GM19455 (cell line): ENCODE data around the gene NEDD4L.
"Not testable (repeated sequence)": the region's sequence is repeated elsewhere in the genome, so short reads cannot be mapped to it uniquely, and the experiment has no call there.

ENCODE experiments used
- ATAC-seq: cut with Tn5 transposase; IDR thresholded peaks from one replicate; pipeline ENCODE4 v1.9.1; 2021; ENCODE audit not compliant: unreplicated experiment

Gene NEDD4L

GRCh38 chr18:58043491-58044369, at the start of gene NEDD4L:
Gene NEDD4L (plus strand): TSS chr18:58044226. CDS start chr18:58044661, 435 bp downstream.
- ATAC-seq = peak; percentile 81

GRCh38 chr18:57995331-57995730, 48.7 kb upstream of the NEDD4L start:
- ATAC-seq = no peak

GRCh38 chr18:57996894-57997293, 47.1 kb upstream of the NEDD4L start:
- not testable (repeated sequence) for ATAC-seq

- no peak for ATAC-seq
Measured at GRCh38 chr18:57997820-57998219, 46.2 kb upstream of the NEDD4L start.

GRCh38 chr18:57998461-57998860, 45.6 kb upstream of the NEDD4L start:
- no peak for ATAC-seq

- no peak for ATAC-seq
Measured at GRCh38 chr18:58004317-58004716, 39.7 kb upstream of the NEDD4L start.

GRCh38 chr18:58005011-58005410, 39.0 kb upstream of the NEDD4L start:
- ATAC-seq = no peak

- no peak for ATAC-seq
Measured at GRCh38 chr18:58005885-58006523, 38.0 kb upstream of the NEDD4L start.

GRCh38 chr18:58009166-58009565, 34.9 kb upstream of the NEDD4L start:
- ATAC-seq = no peak

- no peak for ATAC-seq
Measured at GRCh38 chr18:58010265-58010664, 33.8 kb upstream of the NEDD4L start.

GRCh38 chr18:58012356-58012755, 31.7 kb upstream of the NEDD4L start:
- no peak for ATAC-seq

- ATAC-seq = no peak
Measured at GRCh38 chr18:58013241-58014211, 30.5 kb upstream of the NEDD4L start.

GRCh38 chr18:58015065-58015780, 28.8 kb upstream of the NEDD4L start:
- ATAC-seq = peak; percentile 98

GRCh38 chr18:58017267-58017666, 26.8 kb upstream of the NEDD4L start:
- ATAC-seq = no peak

- no peak for ATAC-seq
Measured at GRCh38 chr18:58020567-58021107, 23.4 kb upstream of the NEDD4L start.

- ATAC-seq = no peak
Measured at GRCh38 chr18:58021504-58021903, 22.5 kb upstream of the NEDD4L start.

- ATAC-seq = no peak
Measured at GRCh38 chr18:58023108-58023507, 20.9 kb upstream of the NEDD4L start.

GRCh38 chr18:58024139-58024538, 19.9 kb upstream of the NEDD4L start:
- ATAC-seq = no peak

GRCh38 chr18:58025205-58025604, 18.8 kb upstream of the NEDD4L start:
- ATAC-seq = no peak

- no peak for ATAC-seq
Measured at GRCh38 chr18:58025733-58026132, 18.3 kb upstream of the NEDD4L start.
